IMR-90 (cell line): ENCODE data around the gene TEX14. TPM values are rescaled to one million over a fixed set of nuclear protein-coding genes. Genes with fewer than 3 reads are reported as not detected.

Experiments
- ATAC-seq: fragments of 200-7000 bp; cut with Tn5 transposase; 2 replicates; pipeline ENCODE4 v1.9.1; 2020; ENCODE audit warnings: low read depth, mild to moderate bottlenecking, moderate library complexity
- BruUV-seq: library from RNA; stranded (reverse); fragments of 400-500 nt; replicated peaks from 2 replicates; lab custom pipeline; 2021; lab: Mats Ljungman, UMichigan
- CTCF ChIA-PET: fragments of 300-600 bp; formaldehyde crosslinking; extraction: SDS; loops from one replicate; lab custom pipeline; 2021; ENCODE audit warnings: antibody characterized with exemption; lab: Yijun Ruan, JAX
- POLR2A ChIA-PET: fragments of 300-600 bp; sonication (Branson Sonifier 250); formaldehyde crosslinking; loops from one replicate; lab custom pipeline; 2022; ENCODE audit warnings: antibody characterized with exemption; ENCODE audit not compliant: unreplicated experiment; lab: Charles Lee
- DNase-seq: peaks from one replicate; pipeline ENCODE4 v3.0.0; 2013
- H2AFZ ChIP-seq: replicated peaks from 2 replicates; pipeline ENCODE3; 2013; ENCODE audit warnings: low read length, mild to moderate bottlenecking; ENCODE audit not compliant: poor library complexity
- H2AK5ac ChIP-seq: 2 replicates; pipeline ENCODE4 v1.6.1; 2013; ENCODE audit warnings: low read depth, low read length, inconsistent platforms
- H2AK9ac ChIP-seq: replicated peaks from 2 replicates; pipeline ENCODE3; 2013; ENCODE audit warnings: mild to moderate bottlenecking, low read depth, low read length, moderate library complexity; ENCODE audit not compliant: poor library complexity
- H2BK120ac ChIP-seq: 2 replicates; pipeline ENCODE4 v1.6.1; 2013; ENCODE audit warnings: low read depth, low read length, inconsistent platforms
- H2BK15ac ChIP-seq: 3 replicates; pipeline ENCODE4 v1.6.1; 2013; ENCODE audit warnings: low read depth, low read length, inconsistent platforms
- H2BK20ac ChIP-seq: 2 replicates; pipeline ENCODE4 v1.6.1; 2013; ENCODE audit warnings: low read depth, mild to moderate bottlenecking, inconsistent platforms, low read length, moderate library complexity
- H2BK5ac ChIP-seq: 2 replicates; pipeline ENCODE4 v1.6.1; 2013; ENCODE audit warnings: mild to moderate bottlenecking, low read depth, low read length, inconsistent platforms; ENCODE audit not compliant: poor library complexity, severe bottlenecking
- H3K14ac ChIP-seq: replicated peaks from 2 replicates; pipeline ENCODE4 v1.6.1; 2013; ENCODE audit warnings: low read depth, low read length, inconsistent platforms
- H3K18ac ChIP-seq: 2 replicates; pipeline ENCODE4 v1.6.1; 2013; ENCODE audit warnings: low read depth, low read length, control low read depth
- H3K23ac ChIP-seq: 2 replicates; pipeline ENCODE4 v1.6.1; 2013; ENCODE audit warnings: low read depth, low read length, inconsistent platforms
- H3K27ac ChIP-seq: 2 replicates; pipeline ENCODE4 v1.5.1; 2013; ENCODE audit warnings: mild to moderate bottlenecking, control low read depth, low read length; ENCODE audit not compliant: insufficient read depth
- H3K27me3 ChIP-seq: 2 replicates; pipeline ENCODE4 v1.6.1; 2013; ENCODE audit warnings: low read length; ENCODE audit not compliant: control insufficient read depth, insufficient read depth
- H3K36me3 ChIP-seq: 2 replicates; pipeline ENCODE4 v1.6.1; 2013; ENCODE audit warnings: low read length, mixed read lengths; ENCODE audit not compliant: control insufficient read depth, insufficient read depth
- H3K4ac ChIP-seq: 2 replicates; pipeline ENCODE4 v1.6.1; 2013; ENCODE audit warnings: low read depth, low read length, inconsistent platforms
- H3K4me1 ChIP-seq: 2 replicates; pipeline ENCODE4 v1.6.1; 2013; ENCODE audit warnings: low read length, mixed read lengths; ENCODE audit not compliant: control insufficient read depth, insufficient read depth
- H3K4me2 ChIP-seq: 2 replicates; pipeline ENCODE4 v1.6.1; 2013; ENCODE audit warnings: low read depth, mild to moderate bottlenecking, control low read depth, low read length, moderate library complexity
- H3K4me3 ChIP-seq: 2 replicates; pipeline ENCODE4 v1.5.1; 2013; ENCODE audit warnings: low read depth, mild to moderate bottlenecking, control low read depth, low read length, moderate library complexity; ENCODE audit not compliant: insufficient read depth
- H3K56ac ChIP-seq: 2 replicates; pipeline ENCODE4 v1.6.1; 2013; ENCODE audit warnings: low read length, inconsistent platforms; ENCODE audit not compliant: insufficient read depth; ENCODE audit errors: extremely low read depth
- H3K79me1 ChIP-seq, 2 experiments: 2 replicates each; pipeline ENCODE4 v1.6.1; 2013; ENCODE audit warnings: low read length in 2 of 2, inconsistent platforms in 1 of 2, low read depth in 1 of 2
- H3K9ac ChIP-seq: 2 replicates; pipeline ENCODE4 v1.6.1; 2013; ENCODE audit warnings: low read depth, low read length, control low read depth
- H3K9me1 ChIP-seq: 2 replicates; pipeline ENCODE4 v1.6.1; 2013; ENCODE audit warnings: low read length, inconsistent platforms; ENCODE audit not compliant: insufficient read depth
- H3K9me3 ChIP-seq: 2 replicates; pipeline ENCODE4 v1.6.1; 2013; ENCODE audit warnings: low read length; ENCODE audit not compliant: control insufficient read depth, insufficient read depth
- H4K20me1 ChIP-seq: 2 replicates; pipeline ENCODE4 v1.6.1; 2013; ENCODE audit warnings: low read length, inconsistent platforms; ENCODE audit not compliant: insufficient read depth
- H4K5ac ChIP-seq: 2 replicates; pipeline ENCODE4 v1.6.1; 2013; ENCODE audit warnings: mild to moderate bottlenecking, low read depth, low read length, control low read depth
- H4K8ac ChIP-seq, 2 experiments: 2 replicates each; pipeline ENCODE4 v1.6.1; 2013; ENCODE audit warnings: low read depth in 2 of 2, low read length in 2 of 2, control low read depth in 1 of 2, inconsistent platforms in 1 of 2
- H4K91ac ChIP-seq: 2 replicates; pipeline ENCODE4 v1.6.1; 2013; ENCODE audit warnings: low read depth, low read length, inconsistent platforms; ENCODE audit not compliant: insufficient read depth
- BHLHE40 ChIP-seq: fragments of 150-350 bp; IDR thresholded peaks from 2 replicates; pipeline ENCODE4 v1.6.1; 2016; ENCODE audit warnings: mild to moderate bottlenecking, low read depth, low read length
- CEBPB ChIP-seq: IDR thresholded peaks from 2 replicates; pipeline ENCODE4 v1.6.1; 2012; ENCODE audit warnings: low read depth, low read length, improper control_type of control experiment
- CHD1 ChIP-seq: IDR thresholded peaks from 2 replicates; pipeline ENCODE4 v1.6.1; 2012; ENCODE audit warnings: low read depth, low read length, improper control_type of control experiment
- CTCF ChIP-seq: conservative IDR thresholded peaks from 2 replicates; pipeline ENCODE4 v1.5.1; 2012; ENCODE audit warnings: mild to moderate bottlenecking, low read depth, low read length, improper control_type of control experiment
- ELK1 ChIP-seq: fragments of 150-350 bp; IDR thresholded peaks from 2 replicates; pipeline ENCODE4 v1.6.1; 2016; ENCODE audit warnings: low read depth, mild to moderate bottlenecking, low read length, moderate library complexity, borderline replicate concordance
- FOS ChIP-seq: fragments of 150-350 bp; IDR thresholded peaks from 2 replicates; pipeline ENCODE4 v1.6.1; 2016; ENCODE audit warnings: low read depth, low read length
- MAFK ChIP-seq: IDR thresholded peaks from 2 replicates; pipeline ENCODE4 v1.6.1; 2012; ENCODE audit warnings: low read depth, low read length, improper control_type of control experiment
- MAZ ChIP-seq: IDR thresholded peaks from 2 replicates; pipeline ENCODE4 v1.6.1; 2012; ENCODE audit warnings: low read depth, mild to moderate bottlenecking, low read length, improper control_type of control experiment, moderate library complexity, borderline replicate concordance
- MXI1 ChIP-seq: IDR thresholded peaks from 2 replicates; pipeline ENCODE4 v1.6.1; 2012; ENCODE audit warnings: low read depth, mild to moderate bottlenecking, low read length, moderate library complexity, borderline replicate concordance
- NFE2L2 ChIP-seq: fragments of 150-350 bp; IDR thresholded peaks from 2 replicates; pipeline ENCODE4 v1.6.1; 2016; ENCODE audit warnings: low read depth, mild to moderate bottlenecking, low read length
- POLR2A ChIP-seq: IDR thresholded peaks from 2 replicates; pipeline ENCODE4 v1.6.1; 2012; ENCODE audit warnings: mild to moderate bottlenecking, low read depth, low read length
- RAD21 ChIP-seq: IDR thresholded peaks from 2 replicates; pipeline ENCODE4 v1.6.1; 2012; ENCODE audit warnings: low read length, improper control_type of control experiment
- RCOR1 ChIP-seq: IDR thresholded peaks from 2 replicates; pipeline ENCODE4 v1.6.1; 2012; ENCODE audit warnings: mild to moderate bottlenecking, low read length, improper control_type of control experiment; ENCODE audit not compliant: insufficient replicate concordance
- RFX5 ChIP-seq: IDR thresholded peaks from 2 replicates; pipeline ENCODE4 v1.8.0; 2012; ENCODE audit warnings: low read depth, mild to moderate bottlenecking, low read length, moderate library complexity
- USF2 ChIP-seq: fragments of 150-350 bp; IDR thresholded peaks from 2 replicates; pipeline ENCODE4 v1.6.1; 2017; ENCODE audit warnings: mild to moderate bottlenecking, antibody characterized with exemption, low read length, low read depth
- dilution Hi-C: fragments of 300-500 bp; cut with HindIII; formaldehyde crosslinking; loops from one replicate; pipeline ENCODE4 v1.14.3; 2018; ENCODE audit warnings: low sequenced_read_pairs; ENCODE audit not compliant: unreplicated experiment
- in situ Hi-C: fragments of 300-500 bp; cut with MboI; formaldehyde crosslinking; loops from 3 replicates; pipeline ENCODE4 v1.14.3; 2019; ENCODE audit warnings: low sequenced_read_pairs, inconsistent platforms, mixed read lengths
- intact Hi-C: fragments of 100-400 bp; cut with micrococcal nuclease; formaldehyde crosslinking; loops from 2 replicates; pipeline ENCODE4 v1.10.0; 2022
- polyA plus RNA-seq, 3 experiments: library from polyadenylated mRNA; depleted of rRNA; stranded (reverse); fragments of >200 nt; gene quantifications; 2 replicates each; pipeline ENCODE4 v1.2.3, GENCODE V29; 2012; ENCODE audit warnings: low replicate concordance in 1 of 3
- total RNA-seq: library from RNA; depleted of rRNA; stranded (reverse); fragments of >200 nt; gene quantifications from 2 replicates; pipeline ENCODE4 v1.2.3, GENCODE V29; 2012

The TEX14 gene
- total and polyA plus RNA-seq, 2 of the 4 experiments (the other 2 are of a cell fraction): not detected

- Histone ChIP-seq H2AK5ac (no peak overlapping the region), H3K27me3 (peaks cover 4% of the 10 kb centered on the region), H3K27ac (no peak overlapping the region), H3K4me3 (no peak overlapping the region), H3K4me2 (no peak overlapping the region), H4K91ac (no peak overlapping the region), H3K56ac (no peak overlapping the region), H3K9me1 (no peaks in the 10 kb centered on the region), H3K9ac (no peak overlapping the region), H3K79me1 (no peaks in the 10 kb centered on the region), H4K8ac (no peak overlapping the region), H4K20me1 (no peaks in the 10 kb centered on the region), H3K36me3 (no peaks in the 10 kb centered on the region), H2AFZ (peak overlapping the region; percentile 3), H2BK120ac (no peak overlapping the region), H4K5ac (no peak overlapping the region), H2BK20ac (no peak overlapping the region), H2BK5ac (no peak overlapping the region), H3K4me1 (no peaks in the 10 kb centered on the region), H3K23ac (no peak overlapping the region), H3K18ac (no peak overlapping the region), H3K14ac (no peak overlapping the region), H2AK9ac (no peak overlapping the region), H2BK15ac (no peak overlapping the region), H3K9me3 (no peaks in the 10 kb centered on the region), H3K4ac (no peak overlapping the region)
- ChIA-PET CTCF (no interaction called here), POLR2A (no interaction called here)
- DNase-seq: no peak
- BruUV-seq: no TSS peak
- TF ChIP-seq MXI1 (no peak), POLR2A (no peak), CTCF (no peak), ELK1 (no peak), MAFK (no peak), MAZ (no peak), CEBPB (no peak), NFE2L2 (no peak), RAD21 (no peak), CHD1 (no peak), BHLHE40 (no peak), FOS (no peak), USF2 (no peak), RCOR1 (no peak), RFX5 (no peak)
- intact Hi-C loops: no loop called here
- dilution Hi-C loops: no loop called here
- no peak for ATAC-seq
- in situ Hi-C loops: no loop called here
Observed at GRCh38 chr17:58648236-58648635, 43.6 kb downstream of the TEX14 start.
